HG03432 (cell line): ENCODE data around the gene PEX11G.
"Not testable (repeated sequence)": the region's sequence is repeated elsewhere in the genome, so short reads cannot be mapped to it uniquely, and the experiment has no call there.

Source experiments
- ATAC-seq: cut with Tn5 transposase; IDR thresholded peaks from one replicate; pipeline ENCODE4 v1.9.1; 2021; ENCODE audit warnings: mild to moderate bottlenecking, moderate library complexity; ENCODE audit not compliant: unreplicated experiment

PEX11G gene

GRCh38 chr19:7441468-7442146 is 47.2 kb downstream of the PEX11G start:
- no peak for ATAC-seq

- ATAC-seq: no peak
Observed at GRCh38 chr19:7440188-7440975, 48.5 kb downstream of the PEX11G start.

GRCh38 chr19:7435586-7435985 is 53.2 kb downstream of the PEX11G start:
- ATAC-seq: no peak

GRCh38 chr19:7434391-7434790 is 54.4 kb downstream of the PEX11G start:
- no peak for ATAC-seq

- not testable (repeated sequence) for ATAC-seq
Observed at GRCh38 chr19:7433456-7433855, 55.4 kb downstream of the PEX11G start.

GRCh38 chr19:7429638-7430282 is 59.1 kb downstream of the PEX11G start:
- no peak for ATAC-seq

GRCh38 chr19:7428651-7429113 is 60.2 kb downstream of the PEX11G start:
- no peak for ATAC-seq

- no peak for ATAC-seq
Observed at GRCh38 chr19:7427944-7428343, 60.9 kb downstream of the PEX11G start.

- no peak for ATAC-seq
Observed at GRCh38 chr19:7426986-7427385, 61.8 kb downstream of the PEX11G start.
